Measurements from ENCODE around the gene SHROOM3. TPM values are rescaled to one million over a fixed set of nuclear protein-coding genes. Genes with fewer than 3 reads are reported as not detected.

SHROOM3 gene
- polyA plus RNA-seq, 1 experiment = 9.5 TPM

DNA sequence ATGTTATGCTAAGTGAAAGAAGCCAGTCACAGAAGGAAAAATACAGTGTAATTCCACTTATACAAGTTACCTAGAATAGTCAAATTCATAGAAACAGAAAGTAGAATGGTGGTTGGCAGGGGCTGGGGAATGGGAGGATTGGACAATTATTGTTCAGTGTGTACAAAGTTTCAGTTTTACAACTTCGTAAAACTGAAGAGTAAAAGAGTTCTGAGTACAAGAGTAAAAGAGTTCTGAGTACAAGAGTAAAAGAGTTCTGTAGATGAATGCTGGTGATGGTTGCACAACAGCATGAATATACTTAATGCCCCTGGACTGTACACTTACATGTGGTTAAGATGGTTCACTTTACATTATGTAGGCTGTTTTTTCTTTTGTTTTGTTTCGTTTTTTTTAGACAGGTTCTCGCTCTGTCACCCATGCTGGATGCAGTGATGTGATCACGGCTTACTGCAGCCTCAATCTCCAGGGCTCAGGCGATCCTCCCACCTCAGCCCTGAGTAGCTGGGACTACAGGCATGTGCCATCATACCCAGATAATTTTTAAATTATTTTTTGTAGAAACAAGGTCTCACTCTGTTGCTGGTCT lies 232.0 kb downstream of the SHROOM3 start:
- H3K27me3 ChIP-seq (ENCODE audit: control insufficient read depth, insufficient read depth, low read length) = no peaks in the 10 kb centered on the region
- TF ChIP-seq, protein P1, sequence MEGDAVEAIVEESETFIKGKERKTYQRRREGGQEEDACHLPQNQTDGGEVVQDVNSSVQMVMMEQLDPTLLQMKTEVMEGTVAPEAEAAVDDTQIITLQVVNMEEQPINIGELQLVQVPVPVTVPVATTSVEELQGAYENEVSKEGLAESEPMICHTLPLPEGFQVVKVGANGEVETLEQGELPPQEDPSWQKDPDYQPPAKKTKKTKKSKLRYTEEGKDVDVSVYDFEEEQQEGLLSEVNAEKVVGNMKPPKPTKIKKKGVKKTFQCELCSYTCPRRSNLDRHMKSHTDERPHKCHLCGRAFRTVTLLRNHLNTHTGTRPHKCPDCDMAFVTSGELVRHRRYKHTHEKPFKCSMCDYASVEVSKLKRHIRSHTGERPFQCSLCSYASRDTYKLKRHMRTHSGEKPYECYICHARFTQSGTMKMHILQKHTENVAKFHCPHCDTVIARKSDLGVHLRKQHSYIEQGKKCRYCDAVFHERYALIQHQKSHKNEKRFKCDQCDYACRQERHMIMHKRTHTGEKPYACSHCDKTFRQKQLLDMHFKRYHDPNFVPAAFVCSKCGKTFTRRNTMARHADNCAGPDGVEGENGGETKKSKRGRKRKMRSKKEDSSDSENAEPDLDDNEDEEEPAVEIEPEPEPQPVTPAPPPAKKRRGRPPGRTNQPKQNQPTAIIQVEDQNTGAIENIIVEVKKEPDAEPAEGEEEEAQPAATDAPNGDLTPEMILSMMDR (IDR thresholded peaks at IDR 0.05; ENCODE audit: low read depth, low read length) = no peak
- no peak overlapping the region for H3K4me3 ChIP-seq (ENCODE audit: low read depth, low read length)
- H3K9me3 ChIP-seq (ENCODE audit: control insufficient read depth, insufficient read depth, low read length) = no peaks in the 10 kb centered on the region; the same call in 1 of the 2 replicates
- H3K27ac ChIP-seq (ENCODE audit: low read depth, low read length) = no peak overlapping the region
- DNase-seq (ENCODE audit: low read depth, low spot score) = no peak
- CTCF ChIA-PET = no interaction called here
- POLR2A ChIA-PET = no interaction called here

- no peaks in the 10 kb centered on the region; the same call in 1 of the 2 replicates for H3K9me3 ChIP-seq (ENCODE audit: control insufficient read depth, insufficient read depth, low read length)
- no peaks in the 10 kb centered on the region for H3K27me3 ChIP-seq (ENCODE audit: control insufficient read depth, insufficient read depth, low read length)
- H3K27ac ChIP-seq (ENCODE audit: low read depth, low read length) = no peak overlapping the region
- CTCF ChIA-PET = no interaction called here
- TF ChIP-seq, protein P1 (IDR thresholded peaks at IDR 0.05; ENCODE audit: low read depth, low read length) = no peak
- POLR2A ChIA-PET = no interaction called here
- DNase-seq (ENCODE audit: low read depth, low spot score) = no peak
- no peak overlapping the region for H3K4me3 ChIP-seq (ENCODE audit: low read depth, low read length)
These were observed 235.6 kb downstream of the SHROOM3 start for GRCh38 chr4:76670631-76671030.

GRCh38 chr4:76673362-76673761 lies 238.3 kb downstream of the SHROOM3 start:
- Histone ChIP-seq H3K4me3 (ENCODE audit: low read depth, low read length) (no peak overlapping the region), H3K27me3 (ENCODE audit: control insufficient read depth, insufficient read depth, low read length) (no peaks in the 10 kb centered on the region), H3K9me3 (ENCODE audit: control insufficient read depth, insufficient read depth, low read length) (no peaks in the 10 kb centered on the region), H3K27ac (ENCODE audit: low read depth, low read length) (no peak overlapping the region)
- DNase-seq (ENCODE audit: low read depth, low spot score) = no peak
- POLR2A ChIA-PET = no interaction called here
- CTCF ChIA-PET = no interaction called here
- TF ChIP-seq, protein P1 (IDR thresholded peaks at IDR 0.05; ENCODE audit: low read depth, low read length) = no peak

GRCh38 chr4:76674983-76675382 lies 240.0 kb downstream of the SHROOM3 start:
- Histone ChIP-seq H3K27me3 (ENCODE audit: control insufficient read depth, insufficient read depth, low read length) (no peaks in the 10 kb centered on the region), H3K4me3 (ENCODE audit: low read depth, low read length) (no peak overlapping the region), H3K9me3 (ENCODE audit: control insufficient read depth, insufficient read depth, low read length) (no peaks in the 10 kb centered on the region), H3K27ac (ENCODE audit: low read depth, low read length) (no peak overlapping the region)
- TF ChIP-seq, protein P1 (IDR thresholded peaks at IDR 0.05; ENCODE audit: low read depth, low read length) = no peak
- ChIA-PET POLR2A (no interaction called here), CTCF (no interaction called here)
- DNase-seq (ENCODE audit: low read depth, low spot score) = no peak

- TF ChIP-seq, protein P1 (IDR thresholded peaks at IDR 0.05; ENCODE audit: low read depth, low read length) = no peak
- no peak for DNase-seq (ENCODE audit: low read depth, low spot score)
- no peaks in the 10 kb centered on the region for H3K9me3 ChIP-seq (ENCODE audit: control insufficient read depth, insufficient read depth, low read length)
- H3K4me3 ChIP-seq (ENCODE audit: low read depth, low read length) = no peak overlapping the region
- H3K27ac ChIP-seq (ENCODE audit: low read depth, low read length) = no peak overlapping the region
- no peaks in the 10 kb centered on the region for H3K27me3 ChIP-seq (ENCODE audit: control insufficient read depth, insufficient read depth, low read length)
- ChIA-PET POLR2A (no interaction called here), CTCF (no interaction called here)
These were observed 242.7 kb downstream of the SHROOM3 start for GRCh38 chr4:76677571-76678326.
